Fibroblast of lung (primary cell): ENCODE results near the gene TTC1.
"Not testable (repeated sequence)": the region's sequence is repeated elsewhere in the genome, so short reads cannot be mapped to it uniquely, and the experiment has no call there.

Experiments used
- EZH2 ChIP-seq: IDR thresholded peaks from 2 replicates; pipeline ENCODE4 v1.5.1; 2012; ENCODE audit warnings: low read length, control low read depth, mild to moderate bottlenecking; ENCODE audit errors: missing control alignments
- TF ChIP-seq, protein P1 (sequence below), 2 donors: IDR thresholded peaks in 1 of 2; conservative IDR thresholded peaks in 1 of 2; 1 replicate in 1 of 2; 2 replicates in 1 of 2; pipeline ENCODE4 v1.5.1; 2011 to 2012; ENCODE audit warnings: low read length in 2 of 2, control low read depth in 1 of 2, inconsistent platforms in 1 of 2, low read depth in 1 of 2, mild to moderate bottlenecking in 1 of 2

DNA sequence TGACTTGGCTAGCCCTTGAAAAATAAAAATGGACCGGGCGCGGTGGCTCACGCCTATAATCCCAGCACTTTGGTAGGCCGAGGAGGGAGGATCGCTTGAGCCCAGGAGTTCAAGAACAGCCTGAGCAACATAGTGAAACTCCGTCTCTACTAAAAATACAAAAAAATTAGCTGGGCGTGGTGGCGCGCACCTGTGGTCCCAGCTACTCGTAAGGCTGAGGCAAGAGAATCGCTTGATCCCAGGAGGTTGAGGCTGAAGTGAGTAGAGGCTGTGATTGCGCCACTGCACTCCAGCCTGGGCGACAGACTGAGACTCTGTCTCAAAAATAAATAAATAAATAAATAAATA lies 436 bp upstream of the TTC1 start:
- TF ChIP-seq, protein P1, sequence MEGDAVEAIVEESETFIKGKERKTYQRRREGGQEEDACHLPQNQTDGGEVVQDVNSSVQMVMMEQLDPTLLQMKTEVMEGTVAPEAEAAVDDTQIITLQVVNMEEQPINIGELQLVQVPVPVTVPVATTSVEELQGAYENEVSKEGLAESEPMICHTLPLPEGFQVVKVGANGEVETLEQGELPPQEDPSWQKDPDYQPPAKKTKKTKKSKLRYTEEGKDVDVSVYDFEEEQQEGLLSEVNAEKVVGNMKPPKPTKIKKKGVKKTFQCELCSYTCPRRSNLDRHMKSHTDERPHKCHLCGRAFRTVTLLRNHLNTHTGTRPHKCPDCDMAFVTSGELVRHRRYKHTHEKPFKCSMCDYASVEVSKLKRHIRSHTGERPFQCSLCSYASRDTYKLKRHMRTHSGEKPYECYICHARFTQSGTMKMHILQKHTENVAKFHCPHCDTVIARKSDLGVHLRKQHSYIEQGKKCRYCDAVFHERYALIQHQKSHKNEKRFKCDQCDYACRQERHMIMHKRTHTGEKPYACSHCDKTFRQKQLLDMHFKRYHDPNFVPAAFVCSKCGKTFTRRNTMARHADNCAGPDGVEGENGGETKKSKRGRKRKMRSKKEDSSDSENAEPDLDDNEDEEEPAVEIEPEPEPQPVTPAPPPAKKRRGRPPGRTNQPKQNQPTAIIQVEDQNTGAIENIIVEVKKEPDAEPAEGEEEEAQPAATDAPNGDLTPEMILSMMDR (conservative IDR thresholded peaks at IDR 0.05 in 1 of 2, IDR thresholded peaks at IDR 0.05 in 1 of 2; ENCODE audit: low read depth in 1 of 2, low read length in 2 of 2) = not testable (repeated sequence)
- not testable (repeated sequence) for TF ChIP-seq EZH2
